SK-N-SH (cell line): ENCODE results near the gene THTPA. TPM values are rescaled to one million over a fixed set of nuclear protein-coding genes. Genes with fewer than 3 reads are reported as not detected.

Experiments used
- CTCF ChIA-PET: fragments of 300-600, 350-600 bp; formaldehyde crosslinking; extraction: SDS; loops from one replicate; lab custom pipeline; 2021; lab: Yijun Ruan, JAX
- POLR2A ChIA-PET: fragments of 350-600 bp; sonication (Branson Sonifier 250); formaldehyde crosslinking; extraction: SDS; loops from one replicate; lab custom pipeline; 2020; ENCODE audit warnings: antibody characterized with exemption, inconsistent platforms; lab: Yijun Ruan, JAX
- DNase-seq: peaks from one replicate; pipeline ENCODE4 v3.0.0; 2012
- H2AFZ ChIP-seq: fragments of 200-600 bp; sonication (generic); 2 replicates; pipeline ENCODE4 v1.8.1; 2016; ENCODE audit warnings: antibody characterized with exemption, mild to moderate bottlenecking, low read depth
- H3F3A ChIP-seq: fragments of 200-600 bp; sonication (generic); replicated peaks from 2 replicates; pipeline ENCODE3; 2016; ENCODE audit warnings: antibody characterized with exemption, mild to moderate bottlenecking; ENCODE audit not compliant: insufficient read depth
- H3K27ac ChIP-seq, 2 experiments: fragments of 200-500 bp in 1 of 2; fragments of 200-600 bp in 1 of 2; sonication (Bioruptor generic) in 1 of 2; sonication (generic), shearing (Covaris generic) in 1 of 2; 2 replicates each; pipeline versions ENCODE4 v1.5.1 to v1.6.1; 2014 to 2016; ENCODE audit warnings: low read depth in 2 of 2, inconsistent platforms in 1 of 2, low read length in 1 of 2, mild to moderate bottlenecking in 1 of 2, mixed read lengths in 1 of 2
- H3K27me3 ChIP-seq: fragments of 200-600 bp; sonication (generic), shearing (Covaris generic); 2 replicates; pipeline ENCODE4 v1.6.1; 2016; ENCODE audit warnings: mixed run types; ENCODE audit not compliant: insufficient read depth
- H3K36me3 ChIP-seq, 2 experiments: fragments of 200-500 bp in 1 of 2; fragments of 200-600 bp in 1 of 2; sonication (Bioruptor generic) in 1 of 2; sonication (generic) in 1 of 2; replicated peaks in 1 of 2; 2 replicates each; pipeline versions ENCODE3 to v1.5.1; 2014 to 2016; ENCODE audit warnings: low read length in 1 of 2, mild to moderate bottlenecking in 1 of 2; ENCODE audit not compliant: insufficient read depth in 2 of 2, control insufficient read depth in 1 of 2
- H3K4me1 ChIP-seq, 2 experiments: fragments of 200-500 bp in 1 of 2; fragments of 200-600 bp in 1 of 2; sonication (Bioruptor generic) in 1 of 2; sonication (generic), shearing (Covaris generic) in 1 of 2; 2 replicates each; pipeline versions ENCODE4 v1.5.1 to v1.6.1; 2014 to 2016; ENCODE audit warnings: low read depth in 1 of 2, low read length in 1 of 2, mixed run types in 1 of 2; ENCODE audit not compliant: insufficient read depth in 2 of 2, control insufficient read depth in 1 of 2
- H3K4me2 ChIP-seq: fragments of 200-600 bp; sonication (generic), shearing (Covaris generic); 2 replicates; pipeline ENCODE4 v1.6.1; 2017; ENCODE audit warnings: mixed run types
- H3K4me3 ChIP-seq, 2 experiments: fragments of 200-500 bp in 1 of 2; fragments of 200-600 bp in 1 of 2; sonication (Bioruptor generic) in 1 of 2; sonication (generic), shearing (Covaris generic) in 1 of 2; 2 replicates each; pipeline versions ENCODE4 v1.5.1 to v1.8.1; 2014 to 2016; ENCODE audit warnings: low read depth in 2 of 2, inconsistent platforms in 1 of 2, low read length in 1 of 2, mild to moderate bottlenecking in 1 of 2, mixed read lengths in 1 of 2, moderate library complexity in 1 of 2
- H3K79me2 ChIP-seq: fragments of 200-600 bp; sonication (generic); 2 replicates; pipeline ENCODE4 v1.8.1; 2017; ENCODE audit warnings: mild to moderate bottlenecking; ENCODE audit not compliant: insufficient read depth
- H3K9ac ChIP-seq: fragments of 200-600 bp; sonication (generic); 2 replicates; pipeline ENCODE4 v1.6.1; 2017; ENCODE audit warnings: mixed run types
- H3K9me2 ChIP-seq: fragments of 200-600 bp; sonication (generic); 2 replicates; pipeline ENCODE4 v1.6.1; 2017; ENCODE audit warnings: mixed run types
- H3K9me3 ChIP-seq: fragments of 200-600 bp; sonication (generic); 2 replicates; pipeline ENCODE4 v1.6.1; 2017; ENCODE audit warnings: mixed run types, mild to moderate bottlenecking, moderate library complexity
- H4K20me1 ChIP-seq: fragments of 200-600 bp; sonication (generic); 2 replicates; pipeline ENCODE4 v1.6.1; 2017; ENCODE audit warnings: mild to moderate bottlenecking, mixed run types; ENCODE audit not compliant: insufficient read depth
- MAX ChIP-seq: IDR thresholded peaks from 2 replicates; pipeline ENCODE4 v1.4.0; 2012; ENCODE audit warnings: low read depth
- MXI1 ChIP-seq: IDR thresholded peaks from 2 replicates; pipeline ENCODE4 v1.6.1; 2012; ENCODE audit warnings: mild to moderate bottlenecking, low read depth, low read length, improper control_type of control experiment
- RAD21 ChIP-seq: IDR thresholded peaks from 2 replicates; pipeline ENCODE4 v1.6.1; 2012; ENCODE audit warnings: mild to moderate bottlenecking, low read length
- RCOR1 ChIP-seq: fragments of 150-350 bp; IDR thresholded peaks from 2 replicates; pipeline ENCODE4 v1.6.1; 2017; ENCODE audit warnings: antibody characterized with exemption, low read length
- RFX5 ChIP-seq: IDR thresholded peaks from 2 replicates; pipeline ENCODE4 v1.6.1; 2012; ENCODE audit warnings: mild to moderate bottlenecking, improper control_type of control experiment, low read length
- TEAD4 ChIP-seq: IDR thresholded peaks from 2 replicates; pipeline ENCODE4 v1.4.0; 2012; ENCODE audit warnings: mild to moderate bottlenecking, borderline replicate concordance; ENCODE audit not compliant: insufficient read depth
- USF2 ChIP-seq: fragments of 150-350 bp; IDR thresholded peaks from 2 replicates; pipeline ENCODE4 v1.6.1; 2017; ENCODE audit warnings: antibody characterized with exemption, low read length, low read depth, borderline replicate concordance
- WGBS: methylation state at CpG from one replicate; pipeline ENCODE4 v1.1.6; 2017; ENCODE audit warnings: low lambda C conversion rate; 5-methylcytosine and 5-hydroxymethylcytosine counted together
- polyA plus RNA-seq, 3 experiments: library from polyadenylated mRNA; depleted of rRNA; stranded (reverse); fragments of >200 nt; gene quantifications; 2 replicates each; pipeline ENCODE4 v1.2.3, GENCODE V29; 2012

THTPA gene
- polyA plus RNA-seq, 1 of the 3 experiments (the other 2 are of a cell fraction): 16.3 TPM

- no peaks in the 10 kb centered on the region for H4K20me1 ChIP-seq
- ChIA-PET POLR2A (no interaction called here), CTCF (interaction anchor here (0.9 to 19.5 kb wide), 7 partner anchors 11 to 489 kb away, joined by 3 to 785 read pairs (median 16); partner anchors contain the start of genes NGDN and THTPA)
- H3K9ac ChIP-seq: no peak overlapping the region
- peaks cover 0 to 34% of the 10 kb centered on the region in 2 experiments; a peak in 1 of 4 replicates for H3K4me1 ChIP-seq
- H3K27ac ChIP-seq: peak overlapping the region in 1 of 2 experiments; percentile 57; a peak in 2 of 4 replicates
- H3K79me2 ChIP-seq: 0 out of 2 replicates have a peak, but pooled peaks cover 3% of the 10 kb centered on the region
- no peaks in the 10 kb centered on the region for H3K9me3 ChIP-seq
- H3K27me3 ChIP-seq: no peaks in the 10 kb centered on the region
- TF ChIP-seq TEAD4 (no peak), RFX5 (0 out of 2 replicates have a peak, but pooled peaks have one; percentile 19), MAX (no peak), RAD21 (no peak)
- H3K4me2 ChIP-seq: no peak overlapping the region
- peaks cover 0 to 9% of the 10 kb centered on the region in 2 experiments for H3K36me3 ChIP-seq
- H3K9me2 ChIP-seq: no peaks in the 10 kb centered on the region
- peaks cover 10% of the 10 kb centered on the region for H3F3A ChIP-seq
- H3K4me3 ChIP-seq: no peak overlapping the region
- WGBS: 74% methylated on average over 5 of the region's 7 CpGs
- DNase-seq: peak; percentile 72
- no peak overlapping the region for H2AFZ ChIP-seq
Measured at GRCh38 chr14:23569443-23570151, 13.5 kb downstream of the THTPA start.

- no peak overlapping the region for H3K4me3 ChIP-seq
- ChIA-PET POLR2A (interaction anchor here (1.4 kb wide), 1 partner anchor 10 kb away, joined by 5 read pairs; no protein-coding TSS in a partner anchor), CTCF (interaction anchor here (1.0 to 19.5 kb wide), 3 partner anchors 8 to 94 kb away, joined by 4 to 785 read pairs (median 67); partner anchors contain the start of genes NGDN and THTPA)
- H3K9ac ChIP-seq: no peak overlapping the region
- H2AFZ ChIP-seq: no peak overlapping the region
- H4K20me1 ChIP-seq: no peaks in the 10 kb centered on the region
- peaks cover 0 to 42% of the 10 kb centered on the region in 2 experiments; a peak in 1 of 4 replicates for H3K4me1 ChIP-seq
- TF ChIP-seq MXI1 (no peak), TEAD4 (no peak), USF2 (no peak), RCOR1 (no peak)
- no peak for DNase-seq
- H3K4me2 ChIP-seq: no peak overlapping the region
- no peaks in the 10 kb centered on the region for H3K36me3 ChIP-seq
- H3F3A ChIP-seq: peaks cover 10% of the 10 kb centered on the region
- H3K79me2 ChIP-seq: 0 out of 2 replicates have a peak, but pooled peaks cover 3% of the 10 kb centered on the region
- no peaks in the 10 kb centered on the region for H3K27me3 ChIP-seq
- H3K9me3 ChIP-seq: no peaks in the 10 kb centered on the region
- H3K27ac ChIP-seq: no peak overlapping the region; a peak in 1 of 4 replicates
- no peaks in the 10 kb centered on the region for H3K9me2 ChIP-seq
- 91% methylated on average over 16 of the region's 23 CpGs for WGBS
Measured at GRCh38 chr14:23570806-23571483, 14.9 kb downstream of the THTPA start.
